ENCODE data around the gene SPRR2D. TPM values are rescaled to one million over a fixed set of nuclear protein-coding genes. Genes with fewer than 3 reads are reported as not detected.

The SPRR2D gene
- total and polyA plus RNA-seq, 2 of the 8 experiments (the other 6 are each of a cell fraction or from before 2014, with no cell fraction given), result not detected

Small RNAs within 50 kb of the gene (small RNA-seq; reads per million reads assigned to genes)
- gene AL356867.1 (ENCODE audit: insufficient read depth) (not detected), gene RF00322 (ENCODE audit: insufficient read depth) (not detected)

Other genes starting within 250 kb of the SPRR2D start
- gene LCE1D, start 244.4 kb downstream of the SPRR2D start, total RNA-seq (2021; fragmentation: NEBNext Ultra II Directional; extraction: Animal tissue kit (Norgen Biotek cat#: 25700)), result not detected in 2 replicates
- gene LCE1D, start 244.4 kb downstream of the SPRR2D start, polyA plus RNA-seq (2011; rRNA removed), result not detected in 2 replicates
- not detected in 2 replicates for gene LCE1C, start 234.5 kb downstream of the SPRR2D start, total RNA-seq (2021; fragmentation: NEBNext Ultra II Directional; extraction: Animal tissue kit (Norgen Biotek cat#: 25700))
- gene LCE1C, start 234.5 kb downstream of the SPRR2D start, polyA plus RNA-seq (2011; rRNA removed), result not detected in 2 replicates
- not detected in 2 replicates for gene LCE1B, start 229.1 kb downstream of the SPRR2D start, total RNA-seq (2021; fragmentation: NEBNext Ultra II Directional; extraction: Animal tissue kit (Norgen Biotek cat#: 25700))
- not detected in 2 replicates for gene LCE1B, start 229.1 kb downstream of the SPRR2D start, polyA plus RNA-seq (2011; rRNA removed)
- gene LCE1A, start 213.6 kb downstream of the SPRR2D start, total RNA-seq (2021; fragmentation: NEBNext Ultra II Directional; extraction: Animal tissue kit (Norgen Biotek cat#: 25700)), result not detected in 2 replicates
- gene LCE1A, start 213.6 kb downstream of the SPRR2D start, polyA plus RNA-seq (2011; rRNA removed), result not detected in 2 replicates
- gene LCE6A, start 198.3 kb downstream of the SPRR2D start, total RNA-seq (2021; fragmentation: NEBNext Ultra II Directional; extraction: Animal tissue kit (Norgen Biotek cat#: 25700)), result not detected in 2 replicates
- gene LCE6A, start 198.3 kb downstream of the SPRR2D start, polyA plus RNA-seq (2011; rRNA removed), result not detected in 2 replicates
- gene LCE7A, start 181.1 kb downstream of the SPRR2D start, total RNA-seq (2021; fragmentation: NEBNext Ultra II Directional; extraction: Animal tissue kit (Norgen Biotek cat#: 25700)), result not detected in 2 replicates
- gene LCE7A, start 181.1 kb downstream of the SPRR2D start, polyA plus RNA-seq (2011; rRNA removed), result not detected in 2 replicates
- gene SMCP, start 162.8 kb downstream of the SPRR2D start, total RNA-seq (2021; fragmentation: NEBNext Ultra II Directional; extraction: Animal tissue kit (Norgen Biotek cat#: 25700)), result not detected in 2 replicates
- gene SMCP, start 162.8 kb downstream of the SPRR2D start, polyA plus RNA-seq (2011; rRNA removed), result not detected in 2 replicates
- gene IVL, start 132.6 kb downstream of the SPRR2D start, total RNA-seq (2021; fragmentation: NEBNext Ultra II Directional; extraction: Animal tissue kit (Norgen Biotek cat#: 25700)), result not detected in 2 replicates
- gene IVL, start 132.6 kb downstream of the SPRR2D start, polyA plus RNA-seq (2011; rRNA removed), result not detected in 2 replicates
- not detected in 2 replicates for gene SPRR5, start 93.9 kb downstream of the SPRR2D start, total RNA-seq (2021; fragmentation: NEBNext Ultra II Directional; extraction: Animal tissue kit (Norgen Biotek cat#: 25700))
- gene SPRR5, start 93.9 kb downstream of the SPRR2D start, polyA plus RNA-seq (2011; rRNA removed), result not detected in 2 replicates
- not detected in 2 replicates for gene SPRR4, start 70.5 kb downstream of the SPRR2D start, total RNA-seq (2021; fragmentation: NEBNext Ultra II Directional; extraction: Animal tissue kit (Norgen Biotek cat#: 25700))
- gene SPRR4, start 70.5 kb downstream of the SPRR2D start, polyA plus RNA-seq (2011; rRNA removed), result not detected in 2 replicates
- not detected in 2 replicates for gene SPRR1A, start 57.0 kb downstream of the SPRR2D start, total RNA-seq (2021; fragmentation: NEBNext Ultra II Directional; extraction: Animal tissue kit (Norgen Biotek cat#: 25700))
- not detected in 2 replicates for gene SPRR1A, start 57.0 kb downstream of the SPRR2D start, polyA plus RNA-seq (2011; rRNA removed)
- not detected in 2 replicates for gene SPRR3, start 39.4 kb downstream of the SPRR2D start, total RNA-seq (2021; fragmentation: NEBNext Ultra II Directional; extraction: Animal tissue kit (Norgen Biotek cat#: 25700))
- gene SPRR3, start 39.4 kb downstream of the SPRR2D start, polyA plus RNA-seq (2011; rRNA removed), result not detected in 2 replicates
- not detected in 2 replicates for gene SPRR1B, start 9.9 kb downstream of the SPRR2D start, total RNA-seq (2021; fragmentation: NEBNext Ultra II Directional; extraction: Animal tissue kit (Norgen Biotek cat#: 25700))
- 0.16 and 0.23 TPM in 2 replicates for gene SPRR1B, start 9.9 kb downstream of the SPRR2D start, polyA plus RNA-seq (2011; rRNA removed)
- not detected in 2 replicates for gene SPRR2A, start 16.4 kb upstream of the SPRR2D start, total RNA-seq (2021; fragmentation: NEBNext Ultra II Directional; extraction: Animal tissue kit (Norgen Biotek cat#: 25700))
- gene SPRR2A, start 16.4 kb upstream of the SPRR2D start, polyA plus RNA-seq (2011; rRNA removed), result not detected in 2 replicates
- gene SPRR2B, start 30.5 kb upstream of the SPRR2D start, total RNA-seq (2021; fragmentation: NEBNext Ultra II Directional; extraction: Animal tissue kit (Norgen Biotek cat#: 25700)), result not detected in 2 replicates
- not detected in 2 replicates for gene SPRR2B, start 30.5 kb upstream of the SPRR2D start, polyA plus RNA-seq (2011; rRNA removed)
- gene SPRR2E, start 53.4 kb upstream of the SPRR2D start, total RNA-seq (2021; fragmentation: NEBNext Ultra II Directional; extraction: Animal tissue kit (Norgen Biotek cat#: 25700)), result not detected in 2 replicates
- not detected in 2 replicates for gene SPRR2E, start 53.4 kb upstream of the SPRR2D start, polyA plus RNA-seq (2011; rRNA removed)
- gene SPRR2F, start 72.4 kb upstream of the SPRR2D start, total RNA-seq (2021; fragmentation: NEBNext Ultra II Directional; extraction: Animal tissue kit (Norgen Biotek cat#: 25700)), result 1.0 and 1.1 TPM in 2 replicates
- 0.49 and 0.50 TPM in 2 replicates for gene SPRR2F, start 72.4 kb upstream of the SPRR2D start, polyA plus RNA-seq (2011; rRNA removed)
- gene SPRR2G, start 109.8 kb upstream of the SPRR2D start, total RNA-seq (2021; fragmentation: NEBNext Ultra II Directional; extraction: Animal tissue kit (Norgen Biotek cat#: 25700)), result not detected in 2 replicates
- gene SPRR2G, start 109.8 kb upstream of the SPRR2D start, polyA plus RNA-seq (2011; rRNA removed), result not detected in 2 replicates
- not detected in 2 replicates for gene LELP1, start 162.3 kb upstream of the SPRR2D start, total RNA-seq (2021; fragmentation: NEBNext Ultra II Directional; extraction: Animal tissue kit (Norgen Biotek cat#: 25700))
- gene LELP1, start 162.3 kb upstream of the SPRR2D start, polyA plus RNA-seq (2011; rRNA removed), result not detected in 2 replicates
- gene PRR9, start 176.5 kb upstream of the SPRR2D start, total RNA-seq (2021; fragmentation: NEBNext Ultra II Directional; extraction: Animal tissue kit (Norgen Biotek cat#: 25700)), result not detected in 2 replicates
- gene PRR9, start 176.5 kb upstream of the SPRR2D start, polyA plus RNA-seq (2011; rRNA removed), result not detected in 2 replicates
- not detected in 2 replicates for gene LORICRIN, start 218.6 kb upstream of the SPRR2D start, total RNA-seq (2021; fragmentation: NEBNext Ultra II Directional; extraction: Animal tissue kit (Norgen Biotek cat#: 25700))
- gene LORICRIN, start 218.6 kb upstream of the SPRR2D start, polyA plus RNA-seq (2011; rRNA removed), result 0.08 TPM in 1 of 2 replicates, not detected in the other